Measurements from ENCODE around the gene INSRR.

- TF ChIP-seq POLR2AphosphoS5 (IDR thresholded peaks at IDR 0.05; ENCODE audit: low read depth, low read length) (no peak), TAF1 (IDR thresholded peaks at IDR 0.05; ENCODE audit: borderline replicate concordance, insufficient read depth, low read length) (no peak), SIN3A (IDR thresholded peaks at IDR 0.05; ENCODE audit: borderline replicate concordance, insufficient read depth, low read length) (no peak), FOXP2 (optimal IDR thresholded peaks at IDR 0.05; ENCODE audit: borderline replicate concordance, extremely low read depth, extremely low read length, insufficient read depth) (no peak)
- TF ChIP-seq, protein P1, sequence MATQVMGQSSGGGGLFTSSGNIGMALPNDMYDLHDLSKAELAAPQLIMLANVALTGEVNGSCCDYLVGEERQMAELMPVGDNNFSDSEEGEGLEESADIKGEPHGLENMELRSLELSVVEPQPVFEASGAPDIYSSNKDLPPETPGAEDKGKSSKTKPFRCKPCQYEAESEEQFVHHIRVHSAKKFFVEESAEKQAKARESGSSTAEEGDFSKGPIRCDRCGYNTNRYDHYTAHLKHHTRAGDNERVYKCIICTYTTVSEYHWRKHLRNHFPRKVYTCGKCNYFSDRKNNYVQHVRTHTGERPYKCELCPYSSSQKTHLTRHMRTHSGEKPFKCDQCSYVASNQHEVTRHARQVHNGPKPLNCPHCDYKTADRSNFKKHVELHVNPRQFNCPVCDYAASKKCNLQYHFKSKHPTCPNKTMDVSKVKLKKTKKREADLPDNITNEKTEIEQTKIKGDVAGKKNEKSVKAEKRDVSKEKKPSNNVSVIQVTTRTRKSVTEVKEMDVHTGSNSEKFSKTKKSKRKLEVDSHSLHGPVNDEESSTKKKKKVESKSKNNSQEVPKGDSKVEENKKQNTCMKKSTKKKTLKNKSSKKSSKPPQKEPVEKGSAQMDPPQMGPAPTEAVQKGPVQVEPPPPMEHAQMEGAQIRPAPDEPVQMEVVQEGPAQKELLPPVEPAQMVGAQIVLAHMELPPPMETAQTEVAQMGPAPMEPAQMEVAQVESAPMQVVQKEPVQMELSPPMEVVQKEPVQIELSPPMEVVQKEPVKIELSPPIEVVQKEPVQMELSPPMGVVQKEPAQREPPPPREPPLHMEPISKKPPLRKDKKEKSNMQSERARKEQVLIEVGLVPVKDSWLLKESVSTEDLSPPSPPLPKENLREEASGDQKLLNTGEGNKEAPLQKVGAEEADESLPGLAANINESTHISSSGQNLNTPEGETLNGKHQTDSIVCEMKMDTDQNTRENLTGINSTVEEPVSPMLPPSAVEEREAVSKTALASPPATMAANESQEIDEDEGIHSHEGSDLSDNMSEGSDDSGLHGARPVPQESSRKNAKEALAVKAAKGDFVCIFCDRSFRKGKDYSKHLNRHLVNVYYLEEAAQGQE (IDR thresholded peaks at IDR 0.05; ENCODE audit: insufficient read depth in 1 of 2, low read depth in 2 of 2, low read length in 2 of 2) = no peak
Measured at GRCh38 chr1:156823210-156823790, 35.6 kb downstream of the INSRR start.

Data from PFSK-1 (cell line).